H1 (cell line): ENCODE data around the gene TRABD2A. TPM values are rescaled to one million over a fixed set of nuclear protein-coding genes. Genes with fewer than 3 reads are reported as not detected.

Experiments used
- CTCF ChIA-PET: fragments of 300-600 bp; sonication (Branson Sonifier 250); formaldehyde crosslinking; loops from one replicate; lab custom pipeline; 2021; ENCODE audit not compliant: partially characterized antibody; lab: Charles Lee
- POLR2A ChIA-PET: fragments of 300-600 bp; sonication (Branson Sonifier 250); formaldehyde crosslinking; loops from one replicate; lab custom pipeline; 2021; ENCODE audit warnings: inconsistent platforms; ENCODE audit not compliant: partially characterized antibody; lab: Charles Lee
- DNase-seq, 2 experiments: peaks; one replicate each; pipeline versions ENCODE4 v3.0.0 to v3.0.0-alpha.2; 2010 to 2022; ENCODE audit warnings: low spot score in 2 of 2, low read depth in 1 of 2, mixed read lengths in 1 of 2
- FAIRE-seq: peaks from 2 replicates; lab custom pipeline; 2011; peaks lifted over from hg19 to GRCh38; lab: Jason Lieb, UNC
- H2AFZ ChIP-seq: 2 replicates; pipeline ENCODE4 v1.8.1; 2012; ENCODE audit warnings: low read length, inconsistent platforms
- H2AK5ac ChIP-seq: 2 replicates; pipeline ENCODE4 v1.6.1; 2013; ENCODE audit warnings: low read depth, low read length
- H2BK120ac ChIP-seq: replicated peaks from 2 replicates; pipeline ENCODE3; 2013; ENCODE audit warnings: low read depth, low read length, inconsistent platforms
- H2BK12ac ChIP-seq: 2 replicates; pipeline ENCODE4 v1.6.1; 2013; ENCODE audit warnings: low read depth, low read length
- H2BK15ac ChIP-seq: 2 replicates; pipeline ENCODE4 v1.6.1; 2013; ENCODE audit warnings: low read length
- H2BK20ac ChIP-seq: 2 replicates; pipeline ENCODE4 v1.6.1; 2013; ENCODE audit warnings: low read length
- H2BK5ac ChIP-seq: 2 replicates; pipeline ENCODE4 v1.6.1; 2013; ENCODE audit warnings: low read depth, low read length
- H3K14ac ChIP-seq: 2 replicates; pipeline ENCODE4 v1.6.1; 2013; ENCODE audit warnings: inconsistent platforms; ENCODE audit not compliant: insufficient read length
- H3K18ac ChIP-seq: 2 replicates; pipeline ENCODE4 v1.6.1; 2013; ENCODE audit warnings: low read length; ENCODE audit errors: extremely low read depth
- H3K23ac ChIP-seq: 2 replicates; pipeline ENCODE4 v1.6.1; 2013; ENCODE audit warnings: inconsistent platforms; ENCODE audit not compliant: insufficient read length
- H3K23me2 ChIP-seq: 2 replicates; pipeline ENCODE4 v1.6.1; 2013; ENCODE audit warnings: low read depth, low read length
- H3K27ac ChIP-seq: 2 replicates; pipeline ENCODE4 v1.6.1; 2011; ENCODE audit warnings: low read depth, low read length, inconsistent platforms
- H3K27me3 ChIP-seq, 4 experiments: replicated peaks in 1 of 4; 1 replicate in 1 of 4; 2 replicates in 3 of 4; pipeline versions ENCODE4 v1.6.1 to v1.8.1; 2011 to 2013; ENCODE audit warnings: low read length in 3 of 4, mild to moderate bottlenecking in 3 of 4, inconsistent platforms in 2 of 4, mixed read lengths in 2 of 4, moderate library complexity in 1 of 4; ENCODE audit not compliant: control insufficient read depth in 3 of 4, insufficient read depth in 3 of 4; ENCODE audit errors: extremely low read depth in 1 of 4
- H3K36me3 ChIP-seq, 4 experiments: 2 replicates each; pipeline versions ENCODE4 v1.6.1 to v1.8.1; 2011 to 2013; ENCODE audit warnings: mild to moderate bottlenecking in 4 of 4, low read length in 3 of 4, moderate library complexity in 2 of 4, control low read depth in 1 of 4, inconsistent platforms in 1 of 4; ENCODE audit not compliant: insufficient read depth in 4 of 4, control insufficient read depth in 2 of 4
- H3K4ac ChIP-seq: replicated peaks from 2 replicates; pipeline ENCODE3; 2013; ENCODE audit warnings: low read length, low read depth, mixed read lengths, inconsistent platforms; ENCODE audit not compliant: insufficient read length
- H3K4me1 ChIP-seq, 4 experiments: replicated peaks in 1 of 4; 1 replicate in 1 of 4; 2 replicates in 3 of 4; pipeline versions ENCODE4 v1.6.1 to v1.8.1; 2011 to 2013; ENCODE audit warnings: low read length in 3 of 4, inconsistent platforms in 2 of 4, mixed read lengths in 1 of 4; ENCODE audit not compliant: insufficient read depth in 4 of 4, control insufficient read depth in 3 of 4
- H3K4me2 ChIP-seq, 2 experiments: 2 replicates each; pipeline versions ENCODE4 v1.6.1 to v1.8.1; 2011 to 2013; ENCODE audit warnings: low read depth in 2 of 2, low read length in 2 of 2, control low read depth in 1 of 2, inconsistent platforms in 1 of 2, mild to moderate bottlenecking in 1 of 2; ENCODE audit not compliant: insufficient read depth in 1 of 2
- H3K4me3 ChIP-seq, 4 experiments: fragments of 200-600, 300-600 bp in 1 of 4; sonication (generic), shearing (Covaris generic), sonication (Bioruptor Twin) in 1 of 4; 2 replicates each; pipeline versions ENCODE4 v1.5.1 to v1.8.1; 2011 to 2016; ENCODE audit warnings: low read length in 4 of 4, low read depth in 3 of 4, control low read depth in 2 of 4, inconsistent platforms in 2 of 4, mild to moderate bottlenecking in 2 of 4, mixed read lengths in 1 of 4, moderate library complexity in 1 of 4; ENCODE audit not compliant: insufficient read depth in 2 of 4; ENCODE audit errors: extremely low read depth in 1 of 4
- H3K56ac ChIP-seq: replicated peaks from 2 replicates; pipeline ENCODE3; 2013; ENCODE audit warnings: low read depth, mild to moderate bottlenecking, mixed read lengths, low read length, inconsistent platforms; ENCODE audit not compliant: insufficient read length
- H3K79me1 ChIP-seq: 2 replicates; pipeline ENCODE4 v1.6.1; 2013; ENCODE audit warnings: low read depth, low read length, control low read depth
- H3K79me2 ChIP-seq, 2 experiments: 2 replicates each; pipeline versions ENCODE4 v1.6.1 to v1.8.1; 2012 to 2013; ENCODE audit warnings: low read length in 2 of 2, mild to moderate bottlenecking in 2 of 2, inconsistent platforms in 1 of 2; ENCODE audit not compliant: insufficient read depth in 2 of 2, control insufficient read depth in 1 of 2
- H3K9ac ChIP-seq, 4 experiments: replicated peaks in 1 of 4; 1 replicate in 1 of 4; 2 replicates in 3 of 4; pipeline versions ENCODE4 v1.6.1 to v1.8.1; 2011 to 2013; ENCODE audit warnings: low read depth in 3 of 4, low read length in 3 of 4, control low read depth in 2 of 4, mild to moderate bottlenecking in 2 of 4, moderate library complexity in 2 of 4, inconsistent platforms in 1 of 4; ENCODE audit errors: extremely low read depth in 1 of 4
- H3K9me3 ChIP-seq, 2 experiments: 2 replicates each; pipeline versions ENCODE4 v1.6.1 to v1.8.1; 2012 to 2013; ENCODE audit warnings: mild to moderate bottlenecking in 2 of 2, moderate library complexity in 2 of 2, control low read depth in 1 of 2, inconsistent platforms in 1 of 2, low read depth in 1 of 2, low read length in 1 of 2, mixed read lengths in 1 of 2; ENCODE audit not compliant: insufficient read depth in 2 of 2
- H4K20me1 ChIP-seq, 2 experiments: replicated peaks in 1 of 2; 2 replicates each; pipeline versions ENCODE3 to v1.8.1; 2011 to 2013; ENCODE audit warnings: inconsistent platforms in 2 of 2, low read length in 2 of 2, mild to moderate bottlenecking in 1 of 2; ENCODE audit not compliant: insufficient read depth in 2 of 2, control insufficient read depth in 1 of 2
- H4K5ac ChIP-seq: 2 replicates; pipeline ENCODE4 v1.6.1; 2013; ENCODE audit warnings: low read length, low read depth, mixed read lengths, inconsistent platforms; ENCODE audit not compliant: insufficient read length
- H4K8ac ChIP-seq: 2 replicates; pipeline ENCODE4 v1.8.0; 2013; ENCODE audit warnings: mild to moderate bottlenecking, moderate library complexity, low read length, inconsistent platforms; ENCODE audit not compliant: insufficient read depth; ENCODE audit errors: extremely low read depth
- H4K91ac ChIP-seq: replicated peaks from 2 replicates; pipeline ENCODE3; 2013; ENCODE audit warnings: low read length, mixed read lengths, inconsistent platforms; ENCODE audit not compliant: insufficient read length
- GTF2F1 ChIP-seq: IDR thresholded peaks from 2 replicates; pipeline ENCODE4 v1.6.1; 2012; ENCODE audit warnings: low read depth, low read length, improper control_type of control experiment, borderline replicate concordance
- WGBS, 2 experiments: shearing (Covaris generic) in 1 of 2; methylation state at CpG; one replicate each; pipeline versions ENCODE4 v1.1.6 to v1.1.7; 2013 to 2015; ENCODE audit warnings: low lambda C conversion rate in 2 of 2, mixed read lengths in 2 of 2, inconsistent platforms in 1 of 2, low coverage in 1 of 2, missing lambda C conversion rate in 1 of 2; ENCODE audit not compliant: insufficient replicate concordance in 2 of 2, insufficient coverage in 1 of 2, insufficient read length in 1 of 2; ENCODE audit errors: extremely low coverage in 1 of 2, missing lambda C conversion rate in 1 of 2; 5-methylcytosine and 5-hydroxymethylcytosine counted together
- polyA plus RNA-seq, 7 experiments: library from polyadenylated mRNA; depleted of rRNA in 3 of 7; stranded (reverse) in 5 of 7; unstranded in 2 of 7; fragments of >200 nt in 5 of 7; fragments of 200-250 nt in 2 of 7; gene quantifications; 1 replicate in 5 of 7; 2 replicates in 1 of 7; 4 replicates in 1 of 7; pipeline versions ENCODE4 v1.2.1 to v1.2.3, GENCODE V29; 2011 to 2013; ENCODE audit warnings: missing spikeins in 2 of 7, mixed read lengths in 2 of 7
- total RNA-seq: library from RNA; stranded (reverse); fragmentation: NEBNext Ultra II Directional; extraction: Animal tissue kit (Norgen Biotek cat#: 25700); gene quantifications from 2 replicates; pipeline ENCODE4 v1.2.1, GENCODE V29; 2021

Gene TRABD2A
- total and polyA plus RNA-seq, 2 of the 8 experiments (the other 6 are each of a cell fraction or from before 2014, with no cell fraction given) = 17.3 to 18.6 TPM

DNA sequence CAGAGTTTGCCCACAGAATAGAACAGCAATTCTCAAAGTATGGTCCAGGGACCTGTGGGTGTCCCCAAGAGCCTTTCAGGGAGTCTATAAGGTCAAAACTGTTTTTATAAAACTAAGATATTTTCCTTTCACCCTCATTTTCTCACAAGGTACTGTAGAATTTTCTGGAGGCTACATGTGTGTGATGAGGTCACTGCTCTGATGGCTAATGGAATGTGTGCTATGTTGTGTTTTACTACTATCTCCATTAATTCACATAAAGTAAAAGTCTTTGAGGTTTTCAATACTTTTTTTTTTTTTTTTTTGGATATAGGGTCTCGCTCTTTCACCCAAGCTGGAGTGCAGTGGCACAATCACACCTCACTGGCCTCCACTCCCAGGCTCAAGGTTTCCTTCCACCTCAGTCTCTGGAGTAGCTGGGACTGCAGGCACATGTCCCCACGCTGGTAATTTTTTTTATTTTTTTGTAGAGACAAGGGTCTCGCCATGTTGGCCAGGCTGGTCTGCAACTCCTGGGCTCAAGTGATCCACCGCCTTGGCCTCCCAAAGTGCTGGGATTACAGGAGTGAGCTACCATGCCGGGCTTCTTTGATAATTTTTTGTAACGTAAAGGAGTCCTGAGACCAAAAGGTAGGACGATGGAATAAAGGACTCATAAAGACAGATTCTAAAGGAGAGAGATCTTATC, 1.8 kb downstream of the TRABD2A start:
- no peaks in the 10 kb centered on the region for H3K36me3 ChIP-seq
- no peaks in the 10 kb centered on the region; the same call in 1 of the 2 replicates for H3K79me1 ChIP-seq
- H2BK15ac ChIP-seq = no peak overlapping the region
- no peak overlapping the region for H4K8ac ChIP-seq
- H4K5ac ChIP-seq = no peak overlapping the region
- peak overlapping the region; percentile 93 to 95 for H3K4me2 ChIP-seq
- H2BK12ac ChIP-seq = no peak overlapping the region
- H2AFZ ChIP-seq = no peak overlapping the region
- H2BK20ac ChIP-seq = no peak overlapping the region
- no peak overlapping the region for H3K4ac ChIP-seq
- H3K18ac ChIP-seq = peak overlapping the region; percentile 71; the same call in 1 of the 2 replicates
- ChIA-PET POLR2A (no interaction called here), CTCF (interaction anchor here (0.7 to 8.1 kb wide), 5 partner anchors 9 to 226 kb away, joined by 3 to 38 read pairs (median 23); no protein-coding TSS in a partner anchor)
- peaks cover 12 to 42% (median 39%) of the 10 kb centered on the region in 4 experiments for H3K27me3 ChIP-seq
- H3K27ac ChIP-seq = no peak overlapping the region
- H3K23me2 ChIP-seq = peaks cover 18% of the 10 kb centered on the region
- DNase-seq = no peak
- H3K14ac ChIP-seq = no peak overlapping the region
- 64% methylated on average over 7 of the region's 7 CpGs; no CpG with 5 or more reads in 1 of the 2 experiments for WGBS, 2 experiments
- peak overlapping the region in 1 of 4 experiments; percentile 75; a peak in 3 of 8 replicates for H3K4me3 ChIP-seq
- H2BK120ac ChIP-seq = no peak overlapping the region
- no peak overlapping the region for H3K23ac ChIP-seq
- no peak for FAIRE-seq
- H4K20me1 ChIP-seq = peaks cover 0 to 5% of the 10 kb centered on the region in 2 experiments
- no peak overlapping the region for H4K91ac ChIP-seq
- H2BK5ac ChIP-seq = no peak overlapping the region
- peaks cover 0 to 3% (median under 1%) of the 10 kb centered on the region in 4 experiments; a peak in 3 of 7 replicates for H3K4me1 ChIP-seq
- no peak overlapping the region for H3K9ac ChIP-seq
- no peaks in the 10 kb centered on the region for H3K79me2 ChIP-seq
- H3K56ac ChIP-seq = no peak overlapping the region
- H2AK5ac ChIP-seq = no peak overlapping the region
- H3K9me3 ChIP-seq = no peaks in the 10 kb centered on the region
- TF ChIP-seq GTF2F1 = no peak
